H1 (cell line): ENCODE data around the gene CCDC13. TPM values are rescaled to one million over a fixed set of nuclear protein-coding genes. Genes with fewer than 3 reads are reported as not detected.

ENCODE experiments used
- CTBP2 ChIP-seq: IDR thresholded peaks from 2 replicates; pipeline ENCODE4 v1.7.0; 2011; ENCODE audit warnings: borderline replicate concordance, mild to moderate bottlenecking, moderate library complexity, mixed read lengths, low read length; ENCODE audit not compliant: insufficient read depth, insufficient read length
- FOSL1 ChIP-seq: IDR thresholded peaks from 2 replicates; pipeline ENCODE4 v1.6.1; 2011; ENCODE audit warnings: mild to moderate bottlenecking, low read depth, low read length, moderate library complexity; ENCODE audit not compliant: insufficient read depth
- MAX ChIP-seq: IDR thresholded peaks from 2 replicates; pipeline ENCODE4 v1.6.1; 2012; ENCODE audit warnings: inconsistent platforms
- POU5F1 ChIP-seq: IDR thresholded peaks from 2 replicates; pipeline ENCODE4 v1.6.1; 2011; ENCODE audit warnings: low read depth, mild to moderate bottlenecking, low read length, moderate library complexity
- polyA plus RNA-seq, 7 experiments: library from polyadenylated mRNA; depleted of rRNA in 3 of 7; stranded (reverse) in 5 of 7; unstranded in 2 of 7; fragments of >200 nt in 5 of 7; fragments of 200-250 nt in 2 of 7; gene quantifications; 1 replicate in 5 of 7; 2 replicates in 1 of 7; 4 replicates in 1 of 7; pipeline versions ENCODE4 v1.2.1 to v1.2.3, GENCODE V29; 2011 to 2013; ENCODE audit warnings: missing spikeins in 2 of 7, mixed read lengths in 2 of 7
- total RNA-seq: library from RNA; stranded (reverse); fragmentation: NEBNext Ultra II Directional; extraction: Animal tissue kit (Norgen Biotek cat#: 25700); gene quantifications from 2 replicates; pipeline ENCODE4 v1.2.1, GENCODE V29; 2021
- TF ChIP-seq, protein P1 (sequence below), 3 experiments: IDR thresholded peaks; 1 replicate in 2 of 3; 2 replicates in 1 of 3; pipeline versions ENCODE4 v1.5.1 to v1.6.1; 2011; ENCODE audit warnings: low read length in 3 of 3, mild to moderate bottlenecking in 3 of 3, inconsistent platforms in 2 of 3, low read depth in 1 of 3, moderate library complexity in 1 of 3; ENCODE audit not compliant: insufficient read depth in 1 of 3; ENCODE audit errors: control extremely low read depth in 1 of 3
- TF ChIP-seq, protein P2 (sequence below): IDR thresholded peaks from 2 replicates; pipeline ENCODE4 v1.6.1; 2012; ENCODE audit warnings: low read length, inconsistent platforms

CCDC13 gene
- total and polyA plus RNA-seq, 2 of the 8 experiments (the other 6 are each of a cell fraction or from before 2014, with no cell fraction given), result 0.06 TPM; not detected in 1

DNA sequence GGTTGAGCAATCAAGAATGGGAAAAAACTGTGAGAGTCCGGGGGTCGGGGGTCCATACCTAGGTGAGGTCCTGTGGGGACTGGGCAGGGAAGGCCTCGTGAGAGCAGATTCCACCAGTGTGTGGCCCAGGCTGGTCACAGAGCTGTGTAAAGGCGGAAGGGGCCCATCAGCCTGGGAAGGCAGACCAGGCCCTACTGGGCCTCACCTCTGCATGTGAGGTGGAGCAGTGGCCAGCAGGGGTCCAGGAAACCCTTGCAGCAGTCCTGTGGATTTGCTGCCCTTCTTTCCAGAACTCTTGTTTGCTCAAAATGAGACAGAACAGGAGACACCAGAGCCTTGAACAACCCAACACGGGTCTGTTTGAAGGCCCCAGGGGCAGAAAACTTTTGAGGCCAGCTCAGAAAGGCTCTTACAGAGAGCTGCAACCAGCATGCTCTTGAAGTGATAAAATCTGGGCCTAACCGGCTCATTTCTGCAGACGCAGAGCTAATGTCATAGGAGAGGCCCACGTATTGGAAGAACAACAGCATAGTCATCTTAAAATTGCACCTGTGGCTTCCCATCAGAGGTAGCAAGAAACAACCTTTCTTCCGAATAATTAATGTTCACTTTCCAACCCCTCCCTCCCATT is 40.1 kb downstream of the CCDC13 start (continued):
- TF ChIP-seq, protein P1, sequence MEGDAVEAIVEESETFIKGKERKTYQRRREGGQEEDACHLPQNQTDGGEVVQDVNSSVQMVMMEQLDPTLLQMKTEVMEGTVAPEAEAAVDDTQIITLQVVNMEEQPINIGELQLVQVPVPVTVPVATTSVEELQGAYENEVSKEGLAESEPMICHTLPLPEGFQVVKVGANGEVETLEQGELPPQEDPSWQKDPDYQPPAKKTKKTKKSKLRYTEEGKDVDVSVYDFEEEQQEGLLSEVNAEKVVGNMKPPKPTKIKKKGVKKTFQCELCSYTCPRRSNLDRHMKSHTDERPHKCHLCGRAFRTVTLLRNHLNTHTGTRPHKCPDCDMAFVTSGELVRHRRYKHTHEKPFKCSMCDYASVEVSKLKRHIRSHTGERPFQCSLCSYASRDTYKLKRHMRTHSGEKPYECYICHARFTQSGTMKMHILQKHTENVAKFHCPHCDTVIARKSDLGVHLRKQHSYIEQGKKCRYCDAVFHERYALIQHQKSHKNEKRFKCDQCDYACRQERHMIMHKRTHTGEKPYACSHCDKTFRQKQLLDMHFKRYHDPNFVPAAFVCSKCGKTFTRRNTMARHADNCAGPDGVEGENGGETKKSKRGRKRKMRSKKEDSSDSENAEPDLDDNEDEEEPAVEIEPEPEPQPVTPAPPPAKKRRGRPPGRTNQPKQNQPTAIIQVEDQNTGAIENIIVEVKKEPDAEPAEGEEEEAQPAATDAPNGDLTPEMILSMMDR (IDR thresholded peaks at IDR 0.05; ENCODE audit: control extremely low read depth in 1 of 3, insufficient read depth in 1 of 3, low read depth in 1 of 3, low read length in 3 of 3), result peak in 2 of 3 experiments; percentile 24 to 40; a peak in 2 of 4 replicates
- no peak for TF ChIP-seq FOSL1
- TF ChIP-seq, protein P2, sequence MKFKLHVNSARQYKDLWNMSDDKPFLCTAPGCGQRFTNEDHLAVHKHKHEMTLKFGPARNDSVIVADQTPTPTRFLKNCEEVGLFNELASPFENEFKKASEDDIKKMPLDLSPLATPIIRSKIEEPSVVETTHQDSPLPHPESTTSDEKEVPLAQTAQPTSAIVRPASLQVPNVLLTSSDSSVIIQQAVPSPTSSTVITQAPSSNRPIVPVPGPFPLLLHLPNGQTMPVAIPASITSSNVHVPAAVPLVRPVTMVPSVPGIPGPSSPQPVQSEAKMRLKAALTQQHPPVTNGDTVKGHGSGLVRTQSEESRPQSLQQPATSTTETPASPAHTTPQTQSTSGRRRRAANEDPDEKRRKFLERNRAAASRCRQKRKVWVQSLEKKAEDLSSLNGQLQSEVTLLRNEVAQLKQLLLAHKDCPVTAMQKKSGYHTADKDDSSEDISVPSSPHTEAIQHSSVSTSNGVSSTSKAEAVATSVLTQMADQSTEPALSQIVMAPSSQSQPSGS, result no peak
- no peak for TF ChIP-seq CTBP2
- no peak for TF ChIP-seq POU5F1
- TF ChIP-seq MAX, result 0 out of 2 replicates have a peak, but pooled peaks have one; percentile 36
